Thyroid gland (tissue), 4 donors: ENCODE measurements around the gene CHST13.

Experiments
- CTCF ChIP-seq, 6 experiments: fragments of 200-600 bp in 3 of 6; fragments of 450-650 bp in 3 of 6; sonication (generic) in 3 of 6; IDR thresholded peaks; one replicate each; pipeline ENCODE4 v1.5.1; 2016 to 2019; ENCODE audit warnings: antibody characterized with exemption in 6 of 6, mild to moderate bottlenecking in 2 of 6, inconsistent platforms in 1 of 6, moderate library complexity in 1 of 6
- POLR2A ChIP-seq, 2 donors: fragments of 450-650 bp; IDR thresholded peaks; one replicate each; pipeline ENCODE4 v1.6.1; 2017; ENCODE audit warnings: antibody characterized with exemption in 2 of 2, mild to moderate bottlenecking in 2 of 2, moderate library complexity in 1 of 2

DNA sequence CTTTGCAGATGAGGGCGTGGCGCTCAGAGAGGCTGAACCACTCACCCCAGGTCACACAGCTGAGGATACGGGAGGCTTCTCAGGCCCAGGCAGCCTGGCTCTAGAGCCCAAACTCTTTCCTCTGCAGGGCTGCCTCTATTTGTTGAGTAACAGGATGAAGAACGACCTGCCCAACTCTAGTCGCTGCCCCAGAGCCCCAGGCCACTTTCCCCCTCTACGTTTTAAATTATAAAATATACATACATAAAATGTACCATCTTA, 29.1 kb upstream of the CHST13 start:
- TF ChIP-seq POLR2A (IDR thresholded peaks at IDR 0.05) (no peak), CTCF (IDR thresholded peaks at IDR 0.05) (no peak)
